Transverse colon (tissue), 4 donors: ENCODE measurements around the gene HSPA2. TPM values are rescaled to one million over a fixed set of nuclear protein-coding genes. Genes with fewer than 3 reads are reported as not detected.

Experiments
- DNase-seq: peaks from one replicate; pipeline ENCODE4 v3.0.0-alpha.2; 2019
- H3K27ac ChIP-seq, 4 donors: fragments of 200-600 bp; sonication (generic); 2 replicates each; pipeline ENCODE4 v1.5.1; 2016 to 2018; ENCODE audit warnings: inconsistent platforms in 4 of 4
- H3K27me3 ChIP-seq: fragments of 200-600 bp; sonication (generic); 2 replicates; pipeline ENCODE4 v1.5.1; 2017; ENCODE audit warnings: inconsistent platforms
- H3K36me3 ChIP-seq, 4 donors: fragments of 200-600 bp; sonication (generic); 2 replicates each; pipeline ENCODE4 v1.5.1; 2017 to 2019; ENCODE audit warnings: inconsistent platforms in 4 of 4
- H3K4me1 ChIP-seq, 4 donors: fragments of 200-600 bp; sonication (generic); 2 replicates each; pipeline ENCODE4 v1.5.1; 2017 to 2020; ENCODE audit warnings: inconsistent platforms in 4 of 4
- H3K4me3 ChIP-seq, 4 donors: fragments of 200-600 bp; sonication (generic); 1 replicate in 1 of 4; 2 replicates in 3 of 4; pipeline versions ENCODE4 v1.5.1 to v1.6.1; 2017 to 2019; ENCODE audit warnings: inconsistent platforms in 4 of 4
- H3K9me3 ChIP-seq, 2 donors: fragments of 200-600 bp; sonication (generic); 2 replicates each; pipeline ENCODE4 v1.5.1; 2017 to 2019; ENCODE audit warnings: inconsistent platforms in 2 of 2
- CTCF ChIP-seq, 5 experiments: fragments of 200-600 bp in 3 of 5; fragments of 450-650 bp in 2 of 5; sonication (generic) in 3 of 5; IDR thresholded peaks; 1 replicate in 2 of 5; 2 replicates in 3 of 5; pipeline ENCODE4 v1.5.1; 2016 to 2017; ENCODE audit warnings: antibody characterized with exemption in 5 of 5, inconsistent platforms in 3 of 5, mild to moderate bottlenecking in 2 of 5, moderate library complexity in 1 of 5
- EP300 ChIP-seq: sonication (generic); formaldehyde crosslinking; IDR thresholded peaks from one replicate; pipeline ENCODE4 v1.6.1; 2017; ENCODE audit warnings: antibody characterized with exemption, low read depth
- POLR2A ChIP-seq: fragments of 450-650 bp; IDR thresholded peaks from one replicate; pipeline ENCODE4 v1.6.1; 2016; ENCODE audit warnings: antibody characterized with exemption, mild to moderate bottlenecking, moderate library complexity
- POLR2AphosphoS5 ChIP-seq, 3 donors: sonication (generic); formaldehyde crosslinking; IDR thresholded peaks; one replicate each; pipeline ENCODE4 v1.6.1; 2016; ENCODE audit warnings: antibody characterized with exemption in 3 of 3
- WGBS, 2 donors: methylation state at CpG; one replicate each; pipeline ENCODE4 v1.1.5; 2018; ENCODE audit warnings: low coverage in 1 of 2; 5-methylcytosine and 5-hydroxymethylcytosine counted together
- in situ Hi-C, 4 donors: fragments of 200-750 bp; cut with MboI; loops; one replicate each; pipeline versions ENCODE4 v1.15.0 to v1.15.1; 2017; ENCODE audit warnings: low sequenced_read_pairs in 3 of 4, low pct_ligation_motif_present in 1 of 4, low pct_unique_long_range_greater_than_20kb in 1 of 4
- intact Hi-C: fragments of 100-400 bp; cut with DNase I; formaldehyde crosslinking; loops from one replicate; pipeline ENCODE4 v1.15.1; 2023; ENCODE audit warnings: low total_unique reads
- total RNA-seq, 4 donors: library from RNA; depleted of rRNA; stranded (reverse); fragments of >200 nt; gene quantifications; one replicate each; pipeline ENCODE4 v1.1.0, GENCODE V29; 2016

HSPA2 gene
- total RNA-seq, 4 donors from 2014 or later, result 28.1 to 61.5 (median 42.1) TPM

GRCh38 chr14:64496764-64497163 is 43.8 kb upstream of the HSPA2 start:
- no peak for TF ChIP-seq CTCF (IDR thresholded peaks at IDR 0.05)
- no peak for TF ChIP-seq POLR2A
- TF ChIP-seq EP300, result no peak
- TF ChIP-seq POLR2AphosphoS5 (IDR thresholded peaks at IDR 0.05), result no peak
- H3K27ac ChIP-seq, result no peak overlapping the region
- in situ Hi-C loops, result loop anchor here in 1 of 4 donors (25.0 kb wide), 1 partner anchor 159 kb away; no protein-coding TSS in a partner anchor
- intact Hi-C loops, result no loop called here
- peaks cover 5 to 26% (median 20%) of the 10 kb centered on the region in 4 donors for H3K4me1 ChIP-seq
- no peaks in the 10 kb centered on the region for H3K36me3 ChIP-seq
- H3K9me3 ChIP-seq, result no peaks in the 10 kb centered on the region
- no peak overlapping the region for H3K4me3 ChIP-seq
- no peaks in the 10 kb centered on the region for H3K27me3 ChIP-seq
- no peak for DNase-seq

- intact Hi-C loops (no loop called here), in situ Hi-C loops (no loop called here)
- no peak for DNase-seq
- Histone ChIP-seq H3K27ac (peak overlapping the region in 1 of 4 donors; percentile 99), H3K36me3 (no peaks in the 10 kb centered on the region), H3K4me3 (no peak overlapping the region), H3K27me3 (no peaks in the 10 kb centered on the region), H3K4me1 (peaks cover 11 to 37% (median 30%) of the 10 kb centered on the region in 4 donors), H3K9me3 (no peaks in the 10 kb centered on the region)
- no peak for TF ChIP-seq POLR2AphosphoS5 (IDR thresholded peaks at IDR 0.05)
- no peak for TF ChIP-seq CTCF (IDR thresholded peaks at IDR 0.05)
- TF ChIP-seq EP300, result no peak
- no peak for TF ChIP-seq POLR2A
- 93 to 100% methylated on average over 1 of the region's 1 CpG for WGBS, 2 donors
Observed at GRCh38 chr14:64500088-64500487, 40.5 kb upstream of the HSPA2 start.

GRCh38 chr14:64501411-64502171 is 39.0 kb upstream of the HSPA2 start:
- H3K27ac ChIP-seq, result peak overlapping the region; percentile 98 to 100 (median 100)
- H3K27me3 ChIP-seq, result no peaks in the 10 kb centered on the region
- peak; percentile 68 for DNase-seq
- 20 to 29% methylated on average over 4 to 8 of the region's 8 CpGs for WGBS, 2 donors
- intact Hi-C loops (no loop called here), in situ Hi-C loops (no loop called here)
- peak overlapping the region in 2 of 4 donors; percentile 1 to 75 for H3K4me3 ChIP-seq
- peaks cover 11 to 47% (median 39%) of the 10 kb centered on the region in 4 donors for H3K4me1 ChIP-seq
- no peaks in the 10 kb centered on the region for H3K36me3 ChIP-seq
- TF ChIP-seq EP300 (peak; percentile 60), POLR2AphosphoS5 (IDR thresholded peaks at IDR 0.05) (peak; percentile 69 to 75 (median 74)), POLR2A (peak; percentile 43), CTCF (IDR thresholded peaks at IDR 0.05) (no peak)
- H3K9me3 ChIP-seq, result no peaks in the 10 kb centered on the region

- intact Hi-C loops, result no loop called here
- Histone ChIP-seq H3K4me1 (peaks cover 11 to 56% (median 48%) of the 10 kb centered on the region in 4 donors), H3K27me3 (no peaks in the 10 kb centered on the region), H3K36me3 (no peaks in the 10 kb centered on the region), H3K9me3 (no peaks in the 10 kb centered on the region), H3K4me3 (peak overlapping the region; percentile 71 to 92 (median 74)), H3K27ac (peak overlapping the region; percentile 98 to 100 (median 100))
- WGBS, 2 donors, result 18 to 80% methylated on average over 1 to 6 of the region's 6 CpGs
- no peak for DNase-seq
- in situ Hi-C loops, result no loop called here
- no peak for TF ChIP-seq EP300
- no peak for TF ChIP-seq POLR2AphosphoS5 (IDR thresholded peaks at IDR 0.05)
- no peak for TF ChIP-seq POLR2A
- TF ChIP-seq CTCF (IDR thresholded peaks at IDR 0.05), result no peak
Observed at GRCh38 chr14:64502456-64502855, 38.1 kb upstream of the HSPA2 start.
